ENCODE measurements around the gene BRD8. TPM values are rescaled to one million over a fixed set of nuclear protein-coding genes. Genes with fewer than 3 reads are reported as not detected.
"Not testable (repeated sequence)": the region's sequence is repeated elsewhere in the genome, so short reads cannot be mapped to it uniquely, and the experiment has no call there.

The BRD8 gene
- total RNA-seq, 1 donor from 2014 or later = 55.7 TPM

DNA sequence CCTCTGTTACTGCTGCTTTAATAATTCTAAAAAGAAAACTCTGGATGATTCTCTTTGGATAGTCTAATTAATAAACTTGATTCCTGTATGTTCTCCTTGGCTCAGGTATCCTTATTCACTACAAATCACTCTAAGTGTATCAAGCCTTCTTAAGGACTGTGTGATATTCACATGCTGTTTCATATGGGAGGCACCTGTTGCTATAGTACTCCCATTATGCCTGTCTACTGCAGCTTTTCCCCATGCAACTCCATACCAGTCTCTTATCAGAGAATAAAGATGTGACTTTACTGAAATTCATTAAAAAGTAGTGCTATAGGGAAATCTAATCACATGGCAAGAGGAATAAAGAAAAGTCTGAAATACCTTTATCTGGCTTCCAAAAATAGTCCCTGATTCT lies 14.7 kb downstream of the BRD8 start:
- no peak for DNase-seq (ENCODE audit: low spot score)

DNA sequence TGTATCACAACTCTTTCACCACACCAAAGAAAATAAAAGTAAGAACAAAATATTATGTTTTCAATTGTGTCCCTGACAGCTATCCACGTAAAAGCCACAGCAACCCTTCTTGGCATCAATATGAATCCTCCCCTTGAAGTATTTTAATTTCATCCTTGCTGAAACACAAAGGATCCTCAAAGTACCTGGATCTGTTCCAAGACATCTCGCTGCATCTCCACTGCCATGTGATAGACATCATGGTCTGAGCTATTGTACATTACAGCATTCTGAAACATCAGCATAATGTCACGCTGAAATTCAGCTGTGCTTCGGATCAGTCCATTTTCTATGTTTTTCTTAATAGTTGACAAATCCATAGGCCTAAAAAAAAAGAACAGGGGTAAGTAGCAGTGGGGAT lies 17.7 kb downstream of the BRD8 start:
- DNase-seq (ENCODE audit: low spot score) = no peak

DNA sequence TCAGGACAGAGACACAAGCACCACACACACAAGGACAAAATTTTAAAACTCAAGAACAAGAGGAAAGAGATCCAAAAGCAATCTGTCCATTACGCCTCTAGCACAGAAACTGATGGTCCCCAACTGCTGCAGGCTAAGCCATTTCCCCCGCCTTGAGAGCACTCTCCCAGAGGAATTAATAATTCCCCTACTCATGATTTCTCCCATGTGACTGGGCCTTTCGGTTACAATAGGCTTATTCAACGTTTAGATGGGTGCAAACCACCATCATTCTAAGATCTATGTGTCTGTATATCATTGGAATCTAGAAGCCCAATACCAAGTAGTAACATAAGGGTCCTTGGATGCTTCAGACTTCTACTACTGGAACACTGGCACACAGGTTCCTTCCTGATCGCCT lies 18.8 kb downstream of the BRD8 start:
- DNase-seq (ENCODE audit: low spot score) = no peak

DNA sequence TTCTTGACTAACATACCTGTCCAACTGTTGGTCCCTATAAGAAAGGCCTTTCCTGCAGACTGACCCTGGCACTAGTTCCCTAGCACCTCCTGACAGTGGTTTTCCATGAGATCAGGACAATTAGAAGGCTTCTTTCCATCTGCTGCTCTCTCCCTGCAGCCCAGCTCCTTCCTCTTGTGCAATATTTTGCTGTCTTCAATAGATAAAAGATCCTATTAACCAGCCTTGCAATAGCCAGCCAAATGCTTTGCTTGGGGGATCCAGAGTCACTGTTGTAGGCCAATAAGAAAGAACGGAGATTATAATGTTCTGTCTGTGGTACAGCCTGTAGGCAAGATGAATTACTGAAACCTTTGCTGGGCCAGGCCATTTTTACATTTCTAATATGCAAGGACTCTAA lies 20.8 kb downstream of the BRD8 start:
- DNase-seq (ENCODE audit: low spot score) = no peak

DNA sequence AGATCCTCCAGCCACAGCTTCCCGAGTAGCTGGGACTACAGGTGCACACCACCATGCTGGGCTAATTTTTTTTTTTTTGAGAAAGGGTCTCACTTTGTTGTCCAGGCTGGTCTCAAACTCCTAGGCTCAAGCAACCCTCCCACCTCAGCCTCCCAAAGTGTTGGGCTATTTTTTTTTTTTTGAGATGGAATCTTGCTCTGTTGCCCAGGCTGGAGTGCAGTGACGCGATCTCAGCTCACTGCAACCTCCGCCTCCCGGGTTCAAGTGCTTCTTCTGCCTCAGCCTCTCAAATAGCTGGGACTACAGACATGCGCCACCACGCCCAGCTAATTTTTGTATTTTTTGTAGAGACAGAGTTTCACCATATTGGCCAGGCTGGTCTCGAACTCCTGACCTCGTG lies 22.5 kb downstream of the BRD8 start:
- not testable (repeated sequence) for DNase-seq (ENCODE audit: low spot score)

DNA sequence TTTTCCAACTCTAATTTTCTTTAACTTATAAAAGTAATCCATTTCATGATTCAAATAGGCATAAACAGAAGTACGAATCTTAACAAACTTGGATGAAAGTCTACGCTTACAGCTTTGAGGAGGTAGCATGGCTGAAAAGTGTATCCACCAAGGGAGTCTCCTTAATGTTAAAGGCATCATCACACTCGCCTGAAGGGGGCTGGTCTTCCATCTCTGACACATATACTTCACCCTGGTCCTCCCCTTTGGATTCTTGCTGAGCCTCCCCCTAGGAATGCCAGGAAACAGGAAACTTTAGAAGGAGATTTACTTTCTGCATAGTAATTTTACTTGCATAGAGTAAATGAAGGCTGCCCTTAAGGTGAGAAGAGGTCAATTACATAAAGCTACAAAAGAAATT lies 28.9 kb downstream of the BRD8 start:
- no peak for DNase-seq (ENCODE audit: low spot score)

DNA sequence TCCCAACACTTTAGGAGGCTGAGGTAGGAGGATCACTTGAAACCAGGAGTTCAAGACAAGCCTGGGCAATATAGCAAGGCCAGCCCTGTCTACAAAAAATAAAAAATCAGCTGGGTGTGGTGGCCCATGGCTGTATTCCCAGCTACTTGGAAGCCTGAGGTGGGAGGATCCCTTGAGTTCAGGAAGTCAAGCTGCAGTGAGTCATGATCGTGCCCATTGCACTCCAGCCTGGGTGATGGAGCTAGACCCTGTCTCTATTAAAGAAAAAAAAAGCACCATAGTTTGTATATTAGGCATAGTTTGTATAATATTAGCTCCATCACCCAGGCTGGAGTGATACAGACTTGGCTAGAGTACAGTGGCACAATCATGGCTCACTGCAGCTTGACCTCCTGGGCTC lies 29.6 kb downstream of the BRD8 start:
- DNase-seq (ENCODE audit: low spot score) = peak; percentile 38

DNA sequence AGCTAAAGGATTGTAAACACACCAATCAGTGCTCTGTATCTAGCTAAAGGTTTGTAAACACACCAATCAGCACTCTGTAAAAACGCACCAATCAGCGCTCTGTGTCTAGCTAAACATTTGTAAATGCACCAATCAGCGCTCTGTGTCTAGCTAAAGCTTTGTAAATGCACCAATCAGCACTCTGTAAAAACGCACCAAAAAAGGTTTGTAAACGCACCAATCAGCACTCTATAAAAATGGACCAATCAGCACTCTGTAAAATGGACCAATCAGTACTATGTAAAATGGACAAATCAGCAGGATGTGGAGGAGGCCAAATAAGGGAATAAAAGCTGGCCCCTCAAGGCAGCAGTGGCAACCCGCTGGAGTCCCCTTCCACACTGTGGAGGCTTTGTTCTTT lies 34.9 kb downstream of the BRD8 start:
- DNase-seq (ENCODE audit: low spot score) = not testable (repeated sequence)

DNA sequence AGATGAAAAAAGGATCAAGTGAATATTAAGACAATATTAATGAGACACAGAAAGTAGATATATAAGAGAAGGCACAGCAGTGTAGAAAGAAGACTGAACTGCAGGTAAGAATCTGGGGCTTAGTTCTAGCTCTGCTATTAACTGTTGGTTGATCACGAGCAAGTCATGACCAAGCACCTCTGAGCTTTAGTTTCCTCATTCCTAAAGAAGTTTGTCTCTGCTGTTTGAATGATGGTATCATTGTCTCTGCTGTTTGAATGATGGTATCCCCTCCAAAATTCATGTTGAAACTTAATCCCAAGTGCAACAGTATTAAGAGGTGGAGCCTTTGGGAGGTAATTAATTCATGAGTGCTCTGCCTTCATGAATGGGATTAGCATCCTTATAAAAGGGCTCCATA lies 36.7 kb downstream of the BRD8 start:
- no peak for DNase-seq (ENCODE audit: low spot score)

DNA sequence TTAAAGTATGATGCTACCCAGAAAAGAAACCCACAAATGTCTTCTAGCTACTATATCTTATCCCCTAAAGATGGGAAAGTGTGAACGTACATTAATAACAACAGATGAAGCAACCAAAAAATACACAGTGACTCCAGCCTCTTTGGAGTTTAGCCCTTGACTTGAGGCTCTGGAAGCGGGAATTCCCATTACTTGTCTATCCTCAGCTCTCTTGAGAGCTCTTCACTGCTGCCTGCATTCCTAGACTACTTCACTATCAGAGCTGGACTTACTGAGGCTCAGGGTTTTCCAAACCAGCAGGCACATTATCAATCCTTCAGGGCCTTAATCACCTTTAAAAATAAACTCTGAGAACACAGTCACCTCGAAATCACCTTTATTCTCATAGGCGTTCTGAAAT lies 38.2 kb downstream of the BRD8 start:
- no peak for DNase-seq (ENCODE audit: low spot score)

DNA sequence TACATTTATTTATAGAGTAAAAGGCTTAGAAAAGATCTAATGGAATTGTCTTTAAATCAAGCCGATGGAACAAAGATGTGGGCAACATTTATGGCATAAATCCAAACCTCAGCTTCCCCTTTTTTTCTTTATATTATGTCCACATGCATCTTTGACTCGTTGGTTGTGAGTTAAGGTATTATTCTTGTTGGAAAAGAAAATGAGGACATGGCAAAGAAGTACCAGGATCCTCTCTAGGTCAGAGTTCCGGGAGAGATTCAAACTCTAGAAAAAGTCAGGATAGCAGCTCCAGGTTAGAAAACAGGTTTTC lies 38.7 kb downstream of the BRD8 start:
- no peak for DNase-seq (ENCODE audit: low spot score)

DNA sequence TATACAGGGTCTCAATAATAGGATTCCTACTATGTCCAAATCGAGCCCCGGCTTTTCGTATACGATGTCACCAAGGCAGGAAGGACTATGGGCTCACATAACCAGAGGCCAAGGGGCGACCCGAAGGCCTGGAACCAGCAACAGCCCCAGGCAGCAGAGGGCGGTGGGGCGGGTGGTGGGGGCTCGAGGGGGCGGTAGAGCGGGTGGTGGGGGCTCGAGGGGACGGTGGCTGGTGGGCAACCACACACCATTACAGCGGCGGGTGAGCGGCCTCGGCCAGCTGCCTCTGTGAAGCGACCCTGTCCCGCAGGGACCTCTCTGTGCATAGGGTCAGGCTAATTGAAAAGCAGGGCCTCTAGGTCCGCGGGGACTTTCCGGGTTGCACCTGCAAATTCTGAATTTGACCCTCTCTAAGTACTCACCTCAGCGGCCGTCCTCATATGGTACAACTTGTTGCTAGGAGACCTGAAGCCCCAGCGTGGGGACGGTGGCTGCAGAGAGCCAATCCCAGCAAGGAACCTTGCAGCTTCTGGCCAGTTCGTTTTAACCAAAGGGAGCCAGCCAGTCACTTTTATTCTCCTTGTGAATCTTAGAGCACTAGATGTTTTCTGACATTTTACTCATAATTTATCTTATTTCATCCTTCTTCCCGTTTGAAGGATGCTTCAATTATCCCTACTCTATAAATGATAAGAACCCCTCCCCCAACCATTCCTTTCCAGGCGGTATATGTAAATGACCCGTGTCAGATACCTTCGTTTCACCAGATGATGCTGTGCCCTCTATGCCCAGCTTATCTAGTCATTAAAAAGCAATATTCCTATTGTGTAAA lies 39.3 kb downstream of the BRD8 start, which contains the start of gene NME5:
NME5 (minus strand) TSS at position 480 of the 832 bp plus-strand sequence. CDS start 648 bp downstream, outside the sequence.
- peak; percentile 79 for DNase-seq (ENCODE audit: low spot score)

DNA sequence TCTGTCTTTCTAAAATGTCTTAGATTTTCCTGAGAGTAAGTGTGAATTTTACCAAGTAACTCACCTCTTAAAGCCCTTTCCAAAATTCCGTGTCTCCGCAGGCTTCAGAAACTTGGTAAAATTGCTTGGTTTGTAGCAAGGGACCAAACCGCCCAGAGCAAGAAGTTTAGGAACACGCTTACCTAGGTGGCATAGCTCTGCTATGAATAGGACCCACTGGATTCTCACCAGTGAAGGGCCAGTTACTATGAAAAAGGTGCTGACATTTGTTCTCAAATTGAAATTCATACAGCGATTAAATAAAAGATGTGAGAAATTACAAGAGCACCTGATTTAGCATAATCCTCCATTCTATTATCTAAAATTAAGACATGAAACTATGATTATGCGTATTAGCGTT lies 45.9 kb downstream of the BRD8 start:
- DNase-seq (ENCODE audit: low spot score) = no peak

DNA sequence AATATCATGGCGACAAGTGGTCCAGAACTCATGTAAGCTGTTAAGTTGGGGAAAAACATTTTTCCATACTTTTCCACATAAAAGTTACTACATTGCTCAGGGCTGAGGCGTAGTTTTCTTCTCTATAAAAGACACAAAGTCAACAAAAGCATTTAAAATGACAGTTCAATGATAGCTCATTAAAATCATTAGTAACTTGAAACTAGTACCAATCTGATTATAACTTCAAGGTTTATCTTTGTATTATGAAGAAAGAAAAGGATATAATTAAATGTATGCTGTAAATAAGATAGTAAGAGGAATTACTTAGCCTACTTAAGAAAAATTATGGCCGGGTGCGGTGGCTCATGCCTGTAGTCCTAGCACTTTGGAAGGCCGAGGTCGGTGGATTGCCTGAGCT lies 49.1 kb downstream of the BRD8 start:
- no peak for DNase-seq (ENCODE audit: low spot score)

DNA sequence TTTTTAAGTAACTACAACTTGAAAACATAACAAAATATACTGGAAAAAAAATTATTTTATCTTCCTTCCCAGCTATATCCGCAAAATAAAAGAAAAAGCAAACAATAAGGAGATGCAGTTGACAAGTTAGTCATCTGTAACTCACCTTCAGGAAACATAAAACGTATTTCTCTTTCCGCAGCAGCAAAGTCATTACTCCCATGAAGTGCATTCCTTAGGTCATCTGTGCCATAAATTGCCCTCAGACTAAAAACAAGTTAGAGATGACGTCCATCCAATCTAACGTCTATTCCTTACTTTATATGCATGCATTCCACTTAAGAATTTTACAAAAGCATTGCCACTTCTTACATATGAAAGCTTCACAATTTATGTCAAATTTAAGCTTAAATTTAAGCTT lies 50.1 kb downstream of the BRD8 start:
- no peak for DNase-seq (ENCODE audit: low spot score)

DNA sequence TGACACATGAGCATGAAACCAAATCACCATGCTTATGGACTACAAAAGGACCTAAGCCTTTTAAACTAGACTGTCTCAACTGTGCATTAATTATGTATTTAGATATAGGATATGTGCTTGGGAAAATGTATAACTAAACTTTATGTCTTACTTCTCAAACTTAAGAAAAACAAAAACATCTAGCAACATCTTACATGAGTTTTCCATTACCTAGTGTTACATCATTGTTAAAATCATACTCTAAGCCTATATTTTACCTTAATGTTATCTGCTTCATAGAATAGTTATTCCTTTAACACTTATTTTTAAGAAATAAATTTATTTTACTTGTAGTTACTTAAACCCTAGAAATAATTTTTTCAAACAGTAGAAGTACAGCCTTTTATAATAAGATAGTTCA lies 63.2 kb downstream of the BRD8 start:
- no peak for DNase-seq (ENCODE audit: low spot score)

DNA sequence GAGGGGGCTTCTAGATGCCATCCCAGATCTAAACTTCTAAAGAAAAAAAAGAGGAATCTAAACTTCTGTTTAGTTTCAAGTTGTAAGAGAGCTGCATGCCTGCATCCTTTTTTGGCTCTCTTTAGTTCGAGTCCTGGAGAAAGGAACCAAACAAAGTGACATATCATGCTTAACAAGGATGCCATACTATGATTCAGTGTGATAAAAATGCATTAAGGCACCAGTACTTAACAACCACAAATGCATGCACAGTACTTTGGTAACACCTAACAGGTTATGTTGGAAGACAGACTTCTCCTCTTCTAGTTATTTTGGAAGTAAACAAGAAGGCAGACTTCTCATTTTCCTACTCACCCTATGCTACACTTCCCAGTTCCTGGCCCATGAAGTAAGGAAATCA lies 66.5 kb downstream of the BRD8 start:
- DNase-seq (ENCODE audit: low spot score) = no peak

DNA sequence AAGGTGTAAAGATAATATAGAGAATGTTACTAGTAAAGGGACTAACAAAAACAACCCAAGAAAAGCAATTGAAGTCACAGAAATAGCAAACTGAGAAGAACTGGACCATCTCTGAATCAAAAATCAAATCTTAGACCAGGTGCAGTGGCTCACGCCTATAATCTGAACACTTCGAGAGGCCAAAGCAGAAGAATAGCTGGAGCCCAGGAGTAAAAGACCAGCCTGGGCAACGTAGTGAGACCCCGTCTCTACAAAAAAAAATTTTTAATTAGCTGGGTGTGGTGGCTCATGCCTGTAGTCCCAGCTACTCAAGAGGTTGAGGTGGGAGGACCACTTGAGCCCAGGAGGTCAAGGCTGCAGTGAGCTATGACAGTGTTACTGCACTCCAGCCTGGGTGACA lies 67.2 kb downstream of the BRD8 start:
- DNase-seq (ENCODE audit: low spot score) = no peak

DNA sequence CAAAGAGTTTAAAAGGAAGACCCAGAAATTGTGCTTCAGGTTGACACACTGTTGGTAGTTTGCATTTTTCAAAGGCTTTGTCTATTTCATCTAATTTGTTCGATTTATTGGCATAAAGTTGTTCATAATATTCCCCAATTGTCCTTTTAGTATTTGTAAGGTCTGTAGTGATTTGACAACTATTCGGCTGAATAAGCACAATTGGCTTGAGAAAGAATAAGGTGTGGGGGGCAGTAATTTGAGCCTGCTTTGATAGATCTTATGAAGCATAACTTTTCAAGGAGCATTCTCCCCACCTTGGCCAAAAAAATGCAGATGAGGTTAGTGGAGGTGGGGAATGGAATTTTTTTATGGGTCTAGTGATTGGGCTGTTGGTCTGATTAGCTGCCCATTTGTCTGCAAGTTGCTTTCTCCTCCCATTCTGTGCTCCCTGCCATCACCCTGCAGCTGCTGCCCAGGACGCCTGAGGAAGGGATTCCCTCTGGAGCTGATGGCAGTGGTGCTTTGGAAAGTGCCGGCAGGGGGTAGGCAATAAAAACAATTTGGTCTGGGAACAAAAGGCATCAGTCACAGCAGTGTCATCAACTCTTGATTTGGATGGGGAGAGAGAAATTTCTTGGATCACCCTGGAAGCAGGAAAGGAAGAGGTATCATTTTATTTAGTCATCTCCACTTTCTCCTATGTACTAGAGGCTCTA lies 68.0 kb downstream of the BRD8 start:
- DNase-seq (ENCODE audit: low spot score) = no peak

DNA sequence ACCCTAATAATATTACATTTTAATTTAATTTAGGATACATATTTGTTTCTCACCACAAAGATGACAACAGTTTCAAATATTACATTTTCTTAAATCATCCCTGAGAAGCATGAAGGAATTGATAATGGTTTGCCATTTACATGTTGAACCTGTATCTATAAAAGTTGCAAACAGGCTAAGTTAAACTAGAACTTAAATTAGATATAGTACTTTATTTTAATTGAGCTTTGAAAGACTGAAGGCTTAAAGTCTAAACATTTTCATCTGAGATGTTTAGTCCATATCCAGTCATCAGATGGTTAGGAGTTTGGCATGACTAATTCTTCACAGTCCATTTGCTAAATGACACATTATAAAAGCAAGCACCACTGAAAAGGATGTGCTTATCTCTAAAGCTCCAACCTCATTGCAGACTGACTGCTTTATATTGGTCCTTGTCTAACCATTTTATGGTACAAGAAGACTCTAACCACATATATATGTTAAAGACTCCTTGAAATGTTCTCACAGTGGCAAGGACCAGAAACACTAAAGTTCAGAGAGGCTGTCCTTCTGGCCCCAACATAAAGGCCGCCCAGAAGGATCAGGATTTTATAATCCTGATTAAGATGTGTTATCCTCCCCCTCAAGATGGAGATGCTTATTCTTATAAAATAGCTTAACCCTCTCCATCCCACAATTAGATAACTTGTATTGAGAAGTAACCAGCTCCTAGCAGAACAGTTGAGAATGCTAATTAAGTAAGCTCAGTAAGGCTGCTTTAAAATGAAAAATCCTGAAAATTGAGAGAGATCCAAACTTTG lies 68.8 kb downstream of the BRD8 start:
- DNase-seq (ENCODE audit: low spot score) = no peak

DNA sequence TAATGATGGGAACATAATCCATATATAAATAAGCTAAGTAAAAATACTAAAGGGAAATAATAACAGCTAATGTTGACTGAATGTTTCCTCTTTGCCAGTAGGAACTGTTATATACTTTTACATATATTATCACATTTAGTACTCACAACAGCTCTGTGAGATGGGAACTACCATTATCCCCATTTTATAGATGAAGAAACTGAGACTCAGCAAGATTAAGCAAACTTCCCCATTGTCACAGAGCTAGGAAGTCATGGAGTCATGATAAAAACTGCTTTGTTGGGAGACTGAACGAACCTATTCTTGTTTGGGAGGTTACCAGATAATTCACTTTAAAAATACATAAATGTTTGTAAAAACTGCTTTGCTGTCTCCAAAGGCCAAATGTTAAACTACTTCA lies 71.2 kb downstream of the BRD8 start:
- DNase-seq (ENCODE audit: low spot score) = no peak

DNA sequence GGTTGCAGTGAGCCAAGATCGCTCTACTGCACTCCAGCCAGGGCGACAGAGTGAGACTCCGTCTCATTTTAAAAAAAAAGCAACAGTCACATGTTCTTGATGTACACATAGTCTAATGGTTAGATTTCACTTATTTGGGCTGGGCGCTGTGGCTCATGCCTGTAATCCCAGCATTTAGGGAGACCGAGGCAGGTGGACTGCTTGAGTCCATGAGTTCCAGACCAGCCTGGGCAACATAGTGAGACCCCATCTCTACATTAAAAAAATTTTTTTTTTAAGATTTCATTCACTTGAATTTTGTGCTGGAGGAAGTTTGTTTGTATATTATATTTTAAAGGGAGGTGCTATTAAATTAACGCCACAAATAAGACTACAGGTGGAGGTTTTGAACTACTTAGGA lies 72.7 kb downstream of the BRD8 start:
- no peak for DNase-seq (ENCODE audit: low spot score)

DNA sequence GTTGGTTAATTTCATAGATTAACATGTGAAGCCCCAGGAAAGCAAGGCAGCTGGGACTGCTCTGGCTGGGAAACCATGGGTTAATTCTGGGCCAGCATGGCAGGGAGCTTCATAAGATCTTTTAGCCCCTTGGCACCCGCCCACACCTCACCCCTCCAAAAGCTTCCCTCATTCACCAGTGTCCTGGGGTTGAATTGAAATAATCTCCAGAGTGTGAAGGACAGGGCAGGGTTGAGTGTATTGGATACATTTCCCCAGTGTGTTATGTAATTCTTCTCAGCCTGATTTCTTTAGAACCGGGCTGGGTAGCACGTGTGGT lies 75.2 kb downstream of the BRD8 start:
- no peak for DNase-seq (ENCODE audit: low spot score)

Data from mucosa of gallbladder (tissue), 1 donor.